Stimulated activated CD4-positive, alpha-beta T cell treated with anti-CD3 and anti-CD28 coated beads, Interleukin-15, amount 100 ng/mL, for 48 hours (primary cell): ENCODE data around the gene HSF2BP.
"Not testable (repeated sequence)": the region's sequence is repeated elsewhere in the genome, so short reads cannot be mapped to it uniquely, and the experiment has no call there.

Source experiments
- DNase-seq, 2 donors: peaks; one replicate each; pipeline ENCODE4 v3.0.0-alpha.2; 2020; ENCODE audit warnings: low read depth in 2 of 2

Gene HSF2BP

GRCh38 chr21:43516860-43517627 is 142.2 kb downstream of the HSF2BP start:
- not testable (repeated sequence) for DNase-seq

- not testable (repeated sequence) for DNase-seq
Observed at GRCh38 chr21:43516295-43516847, 142.9 kb downstream of the HSF2BP start.

- not testable (repeated sequence) for DNase-seq
Observed at GRCh38 chr21:43514834-43515233, 144.5 kb downstream of the HSF2BP start.

- not testable (repeated sequence) for DNase-seq
Observed at GRCh38 chr21:43513023-43513422, 146.3 kb downstream of the HSF2BP start.

GRCh38 chr21:43511209-43511608 is 148.1 kb downstream of the HSF2BP start:
- DNase-seq: not testable (repeated sequence)

GRCh38 chr21:43510669-43511068 is 148.6 kb downstream of the HSF2BP start:
- DNase-seq: not testable (repeated sequence)

- not testable (repeated sequence) for DNase-seq
Observed at GRCh38 chr21:43503892-43504291, 155.4 kb downstream of the HSF2BP start.

- DNase-seq: not testable (repeated sequence)
Observed at GRCh38 chr21:43503075-43503750, 156.1 kb downstream of the HSF2BP start.

- not testable (repeated sequence) for DNase-seq
Observed at GRCh38 chr21:43502407-43503071, 156.7 kb downstream of the HSF2BP start.

- not testable (repeated sequence) for DNase-seq
Observed at GRCh38 chr21:43498924-43499323, 160.4 kb downstream of the HSF2BP start.

- not testable (repeated sequence) for DNase-seq
Observed at GRCh38 chr21:43498065-43498464, 161.2 kb downstream of the HSF2BP start.

GRCh38 chr21:43494279-43495012 is 164.8 kb downstream of the HSF2BP start:
- DNase-seq: not testable (repeated sequence)

GRCh38 chr21:43493471-43493870 is 165.8 kb downstream of the HSF2BP start:
- DNase-seq: not testable (repeated sequence)

- DNase-seq: not testable (repeated sequence)
Observed at GRCh38 chr21:43488235-43488634, 171.1 kb downstream of the HSF2BP start.

- not testable (repeated sequence) for DNase-seq
Observed at GRCh38 chr21:43486051-43486450, 173.2 kb downstream of the HSF2BP start.

- not testable (repeated sequence) for DNase-seq
Observed at GRCh38 chr21:43485016-43485415, 174.3 kb downstream of the HSF2BP start.

GRCh38 chr21:43479197-43479596 is 180.1 kb downstream of the HSF2BP start:
- DNase-seq: not testable (repeated sequence)
